ENCODE measurements around the gene PLEKHH1.
A peak's percentile ranks its signal among the peaks of the same experiment; 100 is the strongest.

The PLEKHH1 gene

GRCh38 chr14:67532998-67533753 lies at the start of gene PLEKHH1 (continued):
- TF ChIP-seq ZNF561 (tag by site-specific recombination; IDR thresholded peaks at IDR 0.05; ENCODE audit: borderline replicate concordance) (no peak; the same call in 1 of the 2 replicates), GFI1B (tag by site-specific recombination; IDR thresholded peaks at IDR 0.05) (no peak), ZNF16 (tag by site-specific recombination; IDR thresholded peaks at IDR 0.05; ENCODE audit: low read depth) (no peak), PATZ1 (tag by site-specific recombination; IDR thresholded peaks at IDR 0.05) (peak; percentile 90), ZNF311 (tag by site-specific recombination; IDR thresholded peaks at IDR 0.05; ENCODE audit: borderline replicate concordance) (no peak), MZF1 (tag by site-specific recombination; IDR thresholded peaks at IDR 0.05; ENCODE audit: borderline replicate concordance) (no peak), ZBTB21 (tag by site-specific recombination; IDR thresholded peaks at IDR 0.05) (no peak), ZFHX2 (tag by site-specific recombination; conservative IDR thresholded peaks at IDR 0.05) (peak; percentile 50), ZFP3 (tag by site-specific recombination; IDR thresholded peaks at IDR 0.05; ENCODE audit: low read depth) (no peak), ZNF76 (tag by site-specific recombination; IDR thresholded peaks at IDR 0.05; ENCODE audit: borderline replicate concordance, low read depth) (no peak), ZNF26 (tag by site-specific recombination; IDR thresholded peaks at IDR 0.05) (no peak), ZSCAN16 (tag by site-specific recombination; IDR thresholded peaks at IDR 0.05) (no peak), IKZF3 (tag by site-specific recombination; IDR thresholded peaks at IDR 0.05) (peak; percentile 77), ZNF354C (tag by site-specific recombination; IDR thresholded peaks at IDR 0.05; ENCODE audit: borderline replicate concordance, low read depth) (no peak), BCL6B (tag by site-specific recombination; IDR thresholded peaks at IDR 0.05) (no peak), ZNF2 (tag by site-specific recombination; IDR thresholded peaks at IDR 0.05) (no peak), GLIS1 (tag by site-specific recombination; IDR thresholded peaks at IDR 0.05) (peak; percentile 40), ZNF548 (tag by site-specific recombination; IDR thresholded peaks at IDR 0.05) (no peak), MYNN (tag by site-specific recombination; IDR thresholded peaks at IDR 0.05; ENCODE audit: borderline replicate concordance) (no peak), PBX3 (CRISPR knock-in tag; IDR thresholded peaks at IDR 0.05) (no peak; the same call in 1 of the 2 replicates), TSHZ1 (tag by site-specific recombination; IDR thresholded peaks at IDR 0.05; ENCODE audit: borderline replicate concordance) (no peak), ZBTB8A (tag by site-specific recombination; IDR thresholded peaks at IDR 0.05) (peak; percentile 99), ZSCAN4 (tag by site-specific recombination; IDR thresholded peaks at IDR 0.05) (no peak), INSM2 (tag by site-specific recombination; IDR thresholded peaks at IDR 0.05) (no peak), ZBTB6 (tag by site-specific recombination; IDR thresholded peaks at IDR 0.05) (peak; percentile 59)
